HUES48 (cell line): ENCODE results near the gene PCSK7.

Experiments
- H3K27ac ChIP-seq: one replicate; pipeline ENCODE4 v1.7.0; 2013; ENCODE audit warnings: low read depth, low read length, inconsistent platforms
- H3K27me3 ChIP-seq: 2 replicates; pipeline ENCODE4 v1.6.1; 2013; ENCODE audit warnings: mild to moderate bottlenecking, low read length; ENCODE audit not compliant: control insufficient read depth, insufficient read depth
- H3K36me3 ChIP-seq: 2 replicates; pipeline ENCODE4 v1.6.1; 2013; ENCODE audit warnings: low read length; ENCODE audit not compliant: control insufficient read depth, insufficient read depth
- H3K4me1 ChIP-seq: 2 replicates; pipeline ENCODE4 v1.6.1; 2013; ENCODE audit warnings: mild to moderate bottlenecking, low read length; ENCODE audit not compliant: control insufficient read depth, insufficient read depth
- H3K4me3 ChIP-seq: 2 replicates; pipeline ENCODE4 v1.5.1; 2013; ENCODE audit warnings: mild to moderate bottlenecking, low read depth, low read length
- H3K9ac ChIP-seq: 2 replicates; pipeline ENCODE4 v1.6.1; 2013; ENCODE audit warnings: mild to moderate bottlenecking, low read depth, low read length, moderate library complexity
- H3K9me3 ChIP-seq: 2 replicates; pipeline ENCODE4 v1.6.1; 2013; ENCODE audit warnings: low read length; ENCODE audit not compliant: control insufficient read depth, insufficient read depth

Gene PCSK7

GRCh38 chr11:117159892-117160291 is 72.0 kb downstream of the PCSK7 start:
- no peaks in the 10 kb centered on the region for H3K27me3 ChIP-seq
- no peaks in the 10 kb centered on the region for H3K9me3 ChIP-seq
- H3K27ac ChIP-seq, result no peak overlapping the region
- peaks cover 88% of the 10 kb centered on the region for H3K36me3 ChIP-seq
- no peak overlapping the region for H3K9ac ChIP-seq
- no peak overlapping the region for H3K4me3 ChIP-seq
- no peaks in the 10 kb centered on the region for H3K4me1 ChIP-seq

GRCh38 chr11:117157507-117157906 is 74.4 kb downstream of the PCSK7 start:
- peaks cover 82% of the 10 kb centered on the region for H3K36me3 ChIP-seq
- no peaks in the 10 kb centered on the region for H3K4me1 ChIP-seq
- no peak overlapping the region for H3K4me3 ChIP-seq
- H3K9ac ChIP-seq, result no peak overlapping the region
- H3K27ac ChIP-seq, result no peak overlapping the region
- no peaks in the 10 kb centered on the region for H3K9me3 ChIP-seq
- H3K27me3 ChIP-seq, result no peaks in the 10 kb centered on the region

- peaks cover 73% of the 10 kb centered on the region for H3K36me3 ChIP-seq
These were observed 77.4 kb downstream of the PCSK7 start for GRCh38 chr11:117154468-117154867.

More at GRCh38 chr11:117154468-117154867, 77.4 kb downstream of the PCSK7 start:
- Histone ChIP-seq H3K9me3 (no peaks in the 10 kb centered on the region), H3K27me3 (no peaks in the 10 kb centered on the region), H3K27ac (no peak overlapping the region), H3K4me1 (no peaks in the 10 kb centered on the region), H3K4me3 (no peak overlapping the region), H3K9ac (no peak overlapping the region)
